ENCODE measurements around the gene TGFBI.
A peak's percentile ranks its signal among the peaks of the same experiment; 100 is the strongest.

Gene TGFBI

DNA sequence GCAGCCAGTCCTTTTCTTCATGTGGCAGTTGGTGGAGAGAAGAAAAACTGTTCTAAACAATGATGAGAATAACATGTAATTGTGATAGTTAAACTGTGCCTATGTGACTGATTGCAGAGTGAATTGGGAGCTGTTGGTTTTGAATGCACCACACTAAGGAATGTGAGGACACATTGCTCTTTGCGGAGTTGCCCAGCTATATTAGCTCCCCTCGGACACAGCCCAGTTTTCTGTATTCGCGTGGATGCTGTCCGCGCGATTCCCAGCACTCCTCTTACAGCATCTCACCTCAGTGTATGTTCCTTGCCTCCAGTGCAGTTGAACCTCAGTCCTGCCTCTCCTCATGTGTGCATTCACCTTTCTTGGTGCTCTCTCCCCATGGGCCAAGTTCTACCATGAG, 32.2 kb downstream of the TGFBI start:
- no peak overlapping the region for H3K4me3 ChIP-seq (ENCODE audit: low read depth in 1 of 2, low read length in 2 of 2)
- no peaks in the 10 kb centered on the region for H3K27me3 ChIP-seq (ENCODE audit: insufficient read depth, low read length, poor library complexity)
- H3K79me2 ChIP-seq (ENCODE audit: insufficient read depth, low read length), result no peaks in the 10 kb centered on the region
- H3K9ac ChIP-seq (ENCODE audit: low read depth, low read length), result no peak overlapping the region
- ATAC-seq (ENCODE audit: insufficient read depth, low read depth) (no peak), DNase-seq (no peak)
- H3K4me2 ChIP-seq (ENCODE audit: insufficient read depth, low read length), result no peak overlapping the region
- H3K36me3 ChIP-seq (ENCODE audit: insufficient read depth, low read length), result no peaks in the 10 kb centered on the region
- no peak overlapping the region for H3K27ac ChIP-seq (ENCODE audit: low read length)
- H3K4me1 ChIP-seq (ENCODE audit: insufficient read depth, low read length), result no peaks in the 10 kb centered on the region
- no peak overlapping the region for H2AFZ ChIP-seq (ENCODE audit: low read depth, low read length)
- H4K20me1 ChIP-seq (ENCODE audit: insufficient read depth, low read length), result no peaks in the 10 kb centered on the region; the same call in 1 of the 2 replicates
- TF ChIP-seq EZH2 (IDR thresholded peaks at IDR 0.05; ENCODE audit: borderline replicate concordance, low read depth, low read length, severe bottlenecking), result no peak
- TF ChIP-seq, protein P1, sequence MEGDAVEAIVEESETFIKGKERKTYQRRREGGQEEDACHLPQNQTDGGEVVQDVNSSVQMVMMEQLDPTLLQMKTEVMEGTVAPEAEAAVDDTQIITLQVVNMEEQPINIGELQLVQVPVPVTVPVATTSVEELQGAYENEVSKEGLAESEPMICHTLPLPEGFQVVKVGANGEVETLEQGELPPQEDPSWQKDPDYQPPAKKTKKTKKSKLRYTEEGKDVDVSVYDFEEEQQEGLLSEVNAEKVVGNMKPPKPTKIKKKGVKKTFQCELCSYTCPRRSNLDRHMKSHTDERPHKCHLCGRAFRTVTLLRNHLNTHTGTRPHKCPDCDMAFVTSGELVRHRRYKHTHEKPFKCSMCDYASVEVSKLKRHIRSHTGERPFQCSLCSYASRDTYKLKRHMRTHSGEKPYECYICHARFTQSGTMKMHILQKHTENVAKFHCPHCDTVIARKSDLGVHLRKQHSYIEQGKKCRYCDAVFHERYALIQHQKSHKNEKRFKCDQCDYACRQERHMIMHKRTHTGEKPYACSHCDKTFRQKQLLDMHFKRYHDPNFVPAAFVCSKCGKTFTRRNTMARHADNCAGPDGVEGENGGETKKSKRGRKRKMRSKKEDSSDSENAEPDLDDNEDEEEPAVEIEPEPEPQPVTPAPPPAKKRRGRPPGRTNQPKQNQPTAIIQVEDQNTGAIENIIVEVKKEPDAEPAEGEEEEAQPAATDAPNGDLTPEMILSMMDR (IDR thresholded peaks at IDR 0.05; ENCODE audit: borderline replicate concordance, extremely low read depth, low read length, poor library complexity, severe bottlenecking), result no peak
- no peaks in the 10 kb centered on the region for H3K9me3 ChIP-seq (ENCODE audit: insufficient read depth, low read length, severe bottlenecking)

DNA sequence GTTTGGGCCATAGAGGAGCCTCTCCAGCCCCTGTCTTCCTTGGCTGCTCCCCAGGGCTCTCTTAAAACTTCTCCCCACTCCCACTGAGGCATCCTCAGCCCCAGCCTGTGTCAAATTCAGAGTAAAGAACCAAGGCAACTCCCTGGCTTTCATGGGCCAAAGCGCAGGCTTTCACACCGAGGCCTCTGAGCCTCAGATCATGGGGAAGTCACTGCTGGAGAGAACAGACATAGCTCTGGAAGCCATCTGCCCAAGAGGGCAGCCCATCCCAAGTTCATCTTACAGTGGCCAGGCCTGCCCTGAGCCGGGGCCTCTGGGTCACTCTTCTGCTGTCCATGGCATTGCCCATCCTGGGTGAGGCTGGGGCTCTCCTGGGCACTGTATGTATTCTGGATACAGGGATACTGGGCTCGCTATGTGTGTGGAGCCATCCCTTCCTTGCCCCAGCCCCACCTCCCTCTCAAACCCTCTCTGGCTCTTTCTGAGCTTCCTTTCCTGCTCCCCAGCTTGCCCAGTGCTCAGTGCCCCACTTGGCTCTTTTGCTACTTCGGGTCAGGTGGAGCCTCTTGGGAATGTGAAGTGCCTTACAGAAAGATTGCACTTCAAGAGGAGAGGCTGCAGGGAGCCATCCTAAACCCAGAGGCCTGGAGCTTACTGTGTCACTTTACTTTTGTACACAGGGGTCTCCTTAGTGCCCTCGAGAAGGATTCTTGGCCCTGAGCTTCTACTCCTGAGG, 33.0 kb downstream of the TGFBI start:
- ATAC-seq (ENCODE audit: insufficient read depth, low read depth) (no peak), DNase-seq (no peak)
- H3K36me3 ChIP-seq (ENCODE audit: insufficient read depth, low read length), result no peaks in the 10 kb centered on the region
- H4K20me1 ChIP-seq (ENCODE audit: insufficient read depth, low read length), result no peaks in the 10 kb centered on the region; the same call in 1 of the 2 replicates
- no peak overlapping the region for H3K4me3 ChIP-seq (ENCODE audit: low read depth in 1 of 2, low read length in 2 of 2)
- no peaks in the 10 kb centered on the region for H3K4me1 ChIP-seq (ENCODE audit: insufficient read depth, low read length)
- H3K9me3 ChIP-seq (ENCODE audit: insufficient read depth, low read length, severe bottlenecking), result no peaks in the 10 kb centered on the region
- no peak overlapping the region for H3K4me2 ChIP-seq (ENCODE audit: insufficient read depth, low read length)
- H3K79me2 ChIP-seq (ENCODE audit: insufficient read depth, low read length), result no peaks in the 10 kb centered on the region
- H2AFZ ChIP-seq (ENCODE audit: low read depth, low read length), result no peak overlapping the region
- H3K27me3 ChIP-seq (ENCODE audit: insufficient read depth, low read length, poor library complexity), result peaks cover 2% of the 10 kb centered on the region
- no peak overlapping the region for H3K27ac ChIP-seq (ENCODE audit: low read length)
- H3K9ac ChIP-seq (ENCODE audit: low read depth, low read length), result no peak overlapping the region
- TF ChIP-seq EZH2 (IDR thresholded peaks at IDR 0.05; ENCODE audit: borderline replicate concordance, low read depth, low read length, severe bottlenecking), result no peak
- TF ChIP-seq, protein P1 (IDR thresholded peaks at IDR 0.05; ENCODE audit: borderline replicate concordance, extremely low read depth, low read length, poor library complexity, severe bottlenecking), result no peak

DNA sequence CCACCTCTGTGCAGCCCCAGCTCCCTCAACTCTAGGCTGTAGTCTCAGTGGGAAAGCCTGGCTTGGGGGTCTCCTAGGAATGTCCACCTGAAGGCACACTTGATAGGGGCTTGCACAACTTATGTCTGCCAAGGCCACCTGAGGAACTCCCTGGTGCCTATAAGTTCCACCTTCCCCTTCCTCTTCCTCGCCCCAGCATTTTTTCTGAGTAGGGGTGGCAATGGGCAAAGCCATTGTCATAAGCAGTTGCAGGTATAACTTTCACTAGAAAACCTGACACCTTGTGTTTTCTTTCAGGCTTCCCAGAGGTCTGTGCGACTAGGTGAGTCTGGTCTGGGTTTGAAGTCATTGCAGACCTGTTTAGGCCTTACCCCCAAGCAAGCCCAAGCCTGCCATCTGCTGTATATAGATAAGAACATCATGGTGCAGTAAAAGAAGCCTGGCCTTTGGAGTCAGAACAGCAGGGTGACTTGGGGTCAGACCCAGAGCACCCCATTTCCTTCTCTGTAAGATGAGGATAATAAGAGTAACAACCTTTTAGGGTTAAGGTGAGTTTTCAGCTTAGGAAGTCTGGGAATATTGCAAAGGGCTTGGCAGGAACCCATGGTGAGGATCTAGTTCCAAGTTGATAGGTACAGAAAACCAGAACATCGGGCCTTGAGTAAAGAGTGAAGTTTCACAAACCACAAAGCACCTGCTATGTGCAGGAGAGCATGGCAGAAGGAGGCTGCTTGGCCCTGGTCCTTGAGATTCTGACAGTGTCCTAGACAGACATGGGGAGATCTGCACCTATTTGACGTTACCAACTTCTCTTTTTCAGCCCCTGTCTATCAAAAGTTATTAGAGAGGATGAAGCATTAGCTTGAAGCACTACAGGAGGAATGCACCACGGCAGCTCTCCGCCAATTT, 33.8 kb downstream of the TGFBI start:
- peak; percentile 64; the same call in 2 of the 3 replicates for ATAC-seq (ENCODE audit: insufficient read depth, low read depth)
- Histone ChIP-seq H3K79me2 (ENCODE audit: insufficient read depth, low read length) (no peaks in the 10 kb centered on the region), H3K27me3 (ENCODE audit: insufficient read depth, low read length, poor library complexity) (peaks cover 5% of the 10 kb centered on the region), H3K9ac (ENCODE audit: low read depth, low read length) (no peak overlapping the region), H3K4me3 (ENCODE audit: low read depth in 1 of 2, low read length in 2 of 2) (no peak overlapping the region), H3K36me3 (ENCODE audit: insufficient read depth, low read length) (no peaks in the 10 kb centered on the region), H3K27ac (ENCODE audit: low read length) (no peak overlapping the region), H3K9me3 (ENCODE audit: insufficient read depth, low read length, severe bottlenecking) (no peaks in the 10 kb centered on the region), H3K4me2 (ENCODE audit: insufficient read depth, low read length) (no peak overlapping the region), H2AFZ (ENCODE audit: low read depth, low read length) (no peak overlapping the region), H4K20me1 (ENCODE audit: insufficient read depth, low read length) (no peaks in the 10 kb centered on the region; the same call in 1 of the 2 replicates), H3K4me1 (ENCODE audit: insufficient read depth, low read length) (no peaks in the 10 kb centered on the region)
- peak; percentile 15 for DNase-seq
- TF ChIP-seq, protein P1 (IDR thresholded peaks at IDR 0.05; ENCODE audit: borderline replicate concordance, extremely low read depth, low read length, poor library complexity, severe bottlenecking), result peak; percentile 53
- TF ChIP-seq EZH2 (IDR thresholded peaks at IDR 0.05; ENCODE audit: borderline replicate concordance, low read depth, low read length, severe bottlenecking), result no peak

Measured in DND-41 (cell line).